ENCODE measurements around the gene NUDT21.
A peak's percentile ranks its signal among the peaks of the same experiment; 100 is the strongest.

NUDT21 gene

DNA sequence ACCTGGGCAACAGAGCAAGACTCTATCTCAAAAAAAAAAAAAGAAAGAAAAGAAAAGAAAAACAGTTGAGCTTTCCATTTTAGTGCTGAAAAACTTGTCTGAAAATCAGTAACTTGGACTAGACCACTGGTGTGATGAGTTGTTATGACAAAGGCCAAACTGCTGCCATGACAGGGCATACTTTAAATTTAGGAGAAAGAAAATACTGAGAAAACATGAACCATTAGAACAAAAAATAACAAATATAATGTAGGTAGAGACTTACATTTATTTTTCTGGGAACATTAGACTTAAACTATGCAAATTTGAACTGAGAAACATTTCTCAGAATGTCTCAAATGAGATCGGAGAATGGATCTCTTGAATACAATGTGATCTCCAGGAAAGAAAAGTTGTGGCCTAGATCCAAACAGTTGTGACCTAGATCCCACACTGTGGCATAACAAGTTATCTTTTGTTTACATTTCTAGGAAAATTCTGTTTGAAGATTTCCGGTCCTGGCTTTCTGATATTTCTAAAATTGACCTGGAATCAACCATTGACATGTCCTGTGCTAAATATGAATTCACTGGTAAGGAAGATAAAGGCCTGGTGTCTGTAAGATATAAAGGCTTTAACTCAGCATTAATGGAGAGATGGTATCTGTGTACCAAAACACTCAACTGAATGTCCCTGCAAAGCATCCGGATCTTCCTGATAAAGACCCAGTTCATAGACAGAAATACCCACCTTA is 11.1 kb upstream of the NUDT21 start:
- no peak for DNase-seq (ENCODE audit: low read depth)

DNA sequence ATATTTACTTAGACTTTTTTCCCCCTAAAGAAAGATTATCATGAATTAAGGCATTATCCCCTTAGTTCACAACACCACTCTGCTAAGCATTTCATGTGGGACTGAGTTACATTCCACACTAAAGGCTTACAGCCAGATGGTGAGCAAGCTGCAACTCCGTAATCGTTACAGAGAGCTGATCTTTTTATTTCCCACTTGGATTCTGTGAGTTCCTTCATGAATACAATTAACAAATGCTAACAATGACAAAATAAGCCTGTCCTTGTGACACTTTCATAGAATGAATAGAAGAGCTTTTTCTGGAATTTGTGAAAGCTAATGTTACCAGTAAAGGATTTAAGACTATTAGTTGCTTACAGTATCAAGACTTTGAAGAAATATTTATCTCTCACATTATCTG is 9.0 kb upstream of the NUDT21 start:
- no peak for DNase-seq (ENCODE audit: low read depth)

DNA sequence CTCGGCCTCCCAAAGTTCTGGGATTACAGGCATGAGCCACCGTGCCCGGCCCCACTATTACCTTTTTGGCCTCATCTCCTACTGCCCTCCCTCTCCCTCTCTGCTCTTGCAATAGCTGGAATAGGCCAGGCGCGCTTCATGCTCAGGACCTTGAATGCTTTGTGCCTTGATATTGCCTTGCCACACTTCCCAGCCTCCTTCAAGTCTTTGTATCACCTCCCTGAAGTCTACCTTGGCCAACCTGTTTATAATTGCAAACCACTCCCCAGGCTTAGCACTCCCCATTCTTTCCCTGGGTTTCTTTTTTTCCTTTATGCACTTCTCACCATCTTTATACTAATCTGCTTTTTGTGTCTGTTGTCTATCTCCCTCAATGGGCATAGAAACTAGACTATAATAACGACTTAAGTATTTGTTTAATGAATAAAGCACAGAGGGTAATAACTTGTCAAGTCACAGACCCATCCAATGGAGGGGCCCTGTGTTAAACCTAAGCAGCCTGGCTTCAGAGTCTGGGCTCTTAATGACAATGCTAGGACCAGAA is 6.9 kb upstream of the NUDT21 start:
- DNase-seq (ENCODE audit: low read depth) = no peak

DNA sequence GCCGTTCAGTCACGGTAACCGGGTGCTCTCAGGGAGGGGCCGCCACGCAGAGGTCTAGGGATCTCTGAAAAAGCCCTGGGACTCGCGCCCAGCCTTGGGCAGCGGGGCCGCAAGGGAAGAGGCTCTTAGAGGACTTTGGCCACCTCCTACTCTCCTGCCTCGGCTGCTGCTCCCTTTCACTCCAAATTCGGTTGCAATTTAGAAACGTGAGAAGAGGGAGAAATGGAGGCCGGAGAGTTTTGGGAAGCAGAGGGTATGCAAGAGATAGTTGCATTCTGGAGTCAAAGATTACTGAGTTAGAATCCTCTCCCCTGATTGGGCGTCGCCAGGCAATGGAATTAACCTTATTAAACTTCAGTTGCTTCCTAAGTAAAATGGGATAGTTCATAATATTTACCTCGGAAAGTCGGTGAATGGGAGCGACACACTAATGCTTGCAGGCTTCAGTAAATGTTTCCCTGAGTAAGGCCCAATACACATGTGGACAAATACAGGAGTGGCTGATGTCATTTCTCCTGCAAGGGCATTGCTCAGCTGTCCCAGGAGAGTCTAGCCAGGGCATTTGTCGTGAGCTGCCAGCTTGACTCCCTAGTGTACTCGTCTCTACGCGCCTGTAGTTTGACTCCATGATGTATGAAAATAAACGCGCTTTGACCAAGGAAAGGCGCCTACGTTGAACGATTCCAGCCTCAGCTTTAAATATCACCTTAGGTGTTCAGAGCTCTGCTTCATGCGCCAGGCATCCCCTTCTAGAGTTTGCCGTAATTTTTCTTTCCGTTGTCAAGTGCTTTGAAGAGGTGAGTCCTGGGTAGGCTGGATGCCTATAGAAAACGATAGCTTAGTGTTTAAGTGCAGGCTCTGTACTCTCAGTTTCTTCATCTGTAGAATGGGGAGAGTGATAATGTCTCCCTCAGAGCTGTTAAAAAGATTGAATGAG is 889 bp upstream of the NUDT21 start:
- DNase-seq (ENCODE audit: low read depth) = no peak

DNA sequence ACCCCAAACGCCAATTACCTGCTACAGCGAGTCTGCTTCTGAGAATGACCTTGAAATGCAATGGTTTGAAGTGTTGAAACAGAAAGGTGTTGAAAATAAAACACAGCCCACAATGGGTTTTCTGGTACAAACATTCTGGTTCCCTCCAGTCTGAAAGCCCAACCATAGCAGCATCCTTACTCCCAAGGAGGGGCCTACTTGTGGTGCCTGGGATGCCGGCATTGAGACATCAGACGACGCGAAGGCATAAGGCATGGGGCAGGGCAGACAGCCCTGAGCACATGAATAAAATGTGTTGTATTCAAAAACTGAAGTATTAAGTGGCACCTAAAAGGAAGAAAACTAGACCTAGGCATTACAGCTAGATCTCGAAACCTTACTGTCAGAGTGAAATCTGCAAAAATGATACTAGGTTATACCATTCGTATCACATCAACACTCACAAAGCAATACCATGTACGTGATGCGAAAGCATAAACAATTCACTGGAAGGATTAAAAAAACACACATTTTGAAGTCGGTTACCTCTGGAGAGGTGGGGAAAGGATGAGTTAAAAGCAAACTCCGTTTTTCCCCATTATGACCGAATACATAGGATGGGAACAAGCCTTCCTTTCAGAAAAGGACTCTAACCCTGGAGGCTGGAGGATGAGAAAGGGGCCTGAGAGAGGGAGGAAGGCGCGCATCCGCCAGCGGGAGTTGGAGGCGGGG is 702 bp downstream of the NUDT21 start:
- no peak for DNase-seq (ENCODE audit: low read depth)

DNA sequence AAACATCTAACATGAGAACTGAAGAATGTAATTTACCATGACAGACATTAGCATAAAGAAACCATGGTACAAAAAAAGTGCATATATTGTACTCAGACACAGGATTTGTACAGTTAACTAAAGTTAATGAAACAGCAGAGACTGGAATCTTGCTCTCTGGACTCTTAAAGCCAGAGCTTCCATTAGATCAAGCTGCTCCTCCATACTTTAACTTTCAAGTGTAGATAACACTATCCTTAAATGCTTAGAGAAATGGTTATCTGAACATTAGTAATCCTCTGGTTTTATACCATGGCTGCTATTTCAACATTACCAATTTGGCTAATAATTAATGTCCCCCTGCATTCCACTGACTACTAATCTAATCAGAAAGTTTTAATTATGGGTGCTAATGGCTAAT is 3.1 kb downstream of the NUDT21 start:
- DNase-seq (ENCODE audit: low read depth) = no peak

DNA sequence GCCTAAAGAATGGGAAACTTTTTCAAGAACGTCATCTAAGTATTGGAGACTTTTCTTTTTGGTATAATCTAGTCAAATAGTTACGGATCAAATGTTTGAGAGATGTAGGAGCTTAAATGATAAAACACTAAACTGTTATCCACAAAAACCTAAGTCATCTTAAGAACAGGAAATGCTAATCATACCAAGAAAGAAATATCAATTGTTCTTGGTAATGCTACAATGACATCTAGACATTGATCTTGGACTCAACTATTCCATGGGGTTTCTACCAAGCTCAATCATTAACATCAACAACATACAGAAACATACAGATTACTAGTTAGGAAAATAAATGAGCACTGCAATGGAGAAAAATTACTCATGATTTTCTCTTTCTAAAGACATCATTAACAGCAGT is 3.8 kb downstream of the NUDT21 start:
- no peak for DNase-seq (ENCODE audit: low read depth)

DNA sequence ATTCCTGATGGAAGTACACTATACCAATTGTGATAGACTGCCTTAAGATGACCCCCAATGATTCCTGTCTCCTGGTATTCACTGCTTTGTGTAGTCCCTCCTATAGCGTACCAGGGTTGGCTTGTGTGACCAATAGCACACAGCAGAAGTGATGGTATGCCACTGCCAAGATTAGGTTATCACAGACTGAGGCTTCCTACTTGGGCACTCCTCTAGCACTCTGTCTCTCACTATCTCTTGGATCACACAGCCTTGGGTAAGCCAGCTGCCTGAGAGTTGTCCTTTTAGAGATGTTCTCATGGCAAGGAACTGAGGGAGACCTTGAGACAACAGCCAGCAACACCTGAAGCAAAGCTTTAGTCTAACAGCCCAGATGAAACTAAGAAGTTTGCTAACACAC is 13.1 kb downstream of the NUDT21 start:
- DNase-seq (ENCODE audit: low read depth) = no peak

DNA sequence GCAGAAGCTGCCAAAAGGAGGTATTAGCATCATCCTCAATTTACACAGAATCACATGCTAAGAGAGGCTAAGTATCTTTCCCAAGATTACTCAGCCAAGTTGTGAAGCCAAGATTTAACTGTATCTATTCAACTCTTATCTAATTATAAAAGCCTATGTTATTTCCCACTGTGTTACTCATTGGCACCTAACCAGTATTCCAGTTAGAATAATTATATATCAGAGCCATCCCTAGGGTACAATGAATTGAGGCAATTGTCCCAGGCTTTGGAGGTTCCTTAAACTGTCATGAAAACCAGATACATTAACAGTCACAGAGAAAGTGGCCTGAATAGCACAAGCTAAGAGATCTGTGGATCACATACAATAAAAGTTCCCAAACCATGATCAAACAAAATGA is 14.9 kb downstream of the NUDT21 start:
- DNase-seq (ENCODE audit: low read depth) = no peak

DNA sequence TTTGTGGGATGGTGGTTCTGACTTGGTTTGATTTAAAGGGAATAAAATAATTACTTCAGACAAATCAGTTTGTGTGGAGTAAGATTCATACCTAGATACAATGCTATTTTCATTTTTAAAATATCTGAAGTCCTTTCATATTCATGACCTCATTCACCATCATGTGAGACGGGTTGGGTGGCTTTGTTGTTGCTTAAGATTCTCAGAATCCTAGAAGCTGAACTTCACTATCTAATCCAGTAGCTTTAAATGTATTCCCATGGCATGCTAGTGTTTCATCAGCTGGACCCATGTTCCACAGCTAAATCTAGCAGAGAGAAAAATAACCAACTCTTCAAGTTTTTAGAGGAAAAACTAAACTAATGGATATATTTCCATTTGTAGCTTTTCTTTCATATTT is 23.0 kb downstream of the NUDT21 start:
- DNase-seq (ENCODE audit: low read depth) = no peak

DNA sequence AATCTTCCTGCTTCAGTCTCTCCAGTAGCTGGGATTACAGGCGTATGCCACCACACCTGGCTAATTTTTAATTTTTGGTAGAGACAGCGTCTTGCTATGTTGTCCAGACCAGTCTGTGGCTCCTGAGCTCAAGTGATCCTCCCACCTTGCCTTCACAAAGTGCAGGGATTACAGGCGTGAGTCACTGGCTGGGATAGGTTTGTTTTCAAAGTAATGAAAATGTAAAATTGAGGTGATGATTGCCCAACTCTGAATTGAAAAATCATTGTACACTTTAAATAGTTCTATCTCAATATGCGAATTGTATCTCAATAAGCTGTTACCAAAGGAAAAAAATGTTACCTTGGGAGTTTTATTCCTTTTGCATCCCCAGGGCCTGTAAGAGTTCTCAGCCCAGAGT is 24.5 kb downstream of the NUDT21 start:
- DNase-seq (ENCODE audit: low read depth) = no peak

DNA sequence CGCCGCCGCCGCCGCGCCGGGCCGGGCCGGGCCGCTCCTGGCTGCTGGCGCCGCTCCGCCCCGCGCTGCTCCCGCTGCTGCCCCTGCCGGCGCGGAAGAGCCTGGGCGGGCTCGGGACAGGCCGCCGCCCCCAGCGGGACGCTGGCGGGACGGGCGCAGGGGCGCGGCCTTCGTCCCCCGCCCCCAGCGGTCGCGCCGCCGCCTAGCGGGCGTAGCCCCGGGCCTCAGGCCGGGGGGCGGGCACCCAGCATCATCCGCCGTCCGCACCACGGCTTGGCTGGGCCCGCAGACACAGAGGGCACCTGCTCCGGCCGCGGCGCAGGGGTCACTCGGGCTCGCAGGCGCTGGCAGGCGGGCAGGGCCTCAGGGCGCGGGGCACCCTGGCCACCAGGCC is 25.7 kb downstream of the NUDT21 start, which contains the start of gene AMFR:
Gene AMFR, minus strand, starts transcription at position 107 of the 394 bp plus-strand sequence. CDS start 218 bp downstream, outside the sequence.
- DNase-seq (ENCODE audit: low read depth) = peak; percentile 61

DNA sequence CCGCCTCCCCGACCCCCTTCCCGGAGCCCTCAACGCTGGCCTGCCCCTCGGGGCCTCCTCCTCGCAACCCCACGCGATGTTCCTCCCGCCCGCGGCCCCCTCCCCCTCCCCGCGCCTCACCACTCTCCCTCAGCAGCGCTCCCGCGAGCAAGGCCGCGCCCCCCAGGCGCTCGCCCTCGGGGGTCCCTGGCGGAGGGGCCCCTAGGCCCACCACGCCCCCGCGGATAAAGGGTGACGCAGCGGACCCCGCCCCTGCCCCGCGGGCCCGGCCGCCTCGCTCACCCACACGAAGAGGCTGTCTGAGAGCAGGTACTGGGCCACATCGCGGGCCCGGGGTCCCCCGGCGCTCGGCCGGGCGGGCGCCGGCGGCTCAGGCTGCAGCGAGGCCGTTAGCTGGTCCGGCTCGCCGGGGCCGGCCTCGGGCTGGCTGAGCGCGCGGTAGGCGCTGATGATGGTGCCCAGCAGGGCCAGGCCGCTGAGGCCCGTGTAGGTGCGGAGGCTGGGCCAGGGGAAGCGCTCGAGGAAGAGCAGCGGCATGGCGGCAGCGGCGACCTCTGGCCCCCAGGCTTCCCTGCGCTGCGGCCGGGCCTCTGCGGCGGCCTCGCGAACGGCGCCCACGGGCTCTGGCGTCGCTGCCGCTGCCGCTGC is 26.2 kb downstream of the NUDT21 start:
- DNase-seq (ENCODE audit: low read depth) = no peak

DNA sequence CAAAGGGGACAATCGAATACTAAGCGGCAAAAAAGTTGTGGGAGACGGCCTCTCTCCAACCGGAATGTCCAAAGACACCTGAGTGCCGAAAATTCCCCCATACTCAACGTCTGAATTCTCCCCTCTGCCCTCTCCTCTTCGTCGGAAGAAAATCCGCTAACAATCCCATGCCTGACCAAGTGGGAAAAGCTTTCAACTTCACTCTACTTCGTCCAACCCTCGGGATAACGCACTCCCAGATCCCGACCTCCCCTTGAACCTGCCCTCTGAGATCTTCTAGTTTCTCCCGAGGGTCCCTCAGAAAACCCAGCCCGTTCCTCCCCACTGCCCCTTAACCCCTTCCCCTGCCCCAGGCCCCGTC is 26.7 kb downstream of the NUDT21 start:
- no peak for DNase-seq (ENCODE audit: low read depth)

DNA sequence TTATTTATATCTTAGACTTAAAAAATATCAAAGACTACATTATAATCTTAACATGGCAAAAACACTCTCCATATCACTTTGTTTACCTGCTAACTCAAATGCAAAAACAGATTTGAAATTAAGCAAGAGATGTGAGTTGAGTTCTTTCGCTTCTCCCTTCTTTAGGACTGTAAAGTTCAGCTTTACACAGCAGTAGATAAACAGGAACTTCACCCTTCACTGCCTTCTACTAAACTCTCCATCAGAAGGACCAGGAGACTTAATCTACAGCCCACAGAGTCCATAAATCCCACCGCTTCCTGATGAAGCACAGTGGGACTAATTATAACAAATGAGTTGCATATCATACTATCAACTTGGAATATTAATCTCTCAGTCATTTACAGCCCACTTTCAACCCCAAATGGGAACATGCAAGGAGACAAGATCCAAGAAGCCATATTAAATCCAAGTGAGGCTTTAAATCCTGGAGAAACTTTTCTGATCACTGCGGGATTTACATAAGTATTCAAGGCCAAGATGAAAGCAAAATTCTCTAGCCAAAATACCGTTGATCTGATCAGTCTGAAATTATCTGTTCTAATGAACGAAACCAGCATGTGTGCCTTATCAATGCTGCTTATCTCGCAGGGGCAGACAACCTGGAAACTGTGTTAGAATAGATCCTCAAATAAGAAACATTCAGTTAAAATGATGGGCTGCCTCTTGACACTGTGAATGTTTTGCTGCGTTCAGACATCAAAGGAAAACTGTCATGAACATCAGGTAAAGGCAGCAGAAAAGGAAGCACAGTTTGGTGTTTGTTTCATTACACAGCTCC is 27.3 kb downstream of the NUDT21 start:
- no peak for DNase-seq (ENCODE audit: low read depth)

DNA sequence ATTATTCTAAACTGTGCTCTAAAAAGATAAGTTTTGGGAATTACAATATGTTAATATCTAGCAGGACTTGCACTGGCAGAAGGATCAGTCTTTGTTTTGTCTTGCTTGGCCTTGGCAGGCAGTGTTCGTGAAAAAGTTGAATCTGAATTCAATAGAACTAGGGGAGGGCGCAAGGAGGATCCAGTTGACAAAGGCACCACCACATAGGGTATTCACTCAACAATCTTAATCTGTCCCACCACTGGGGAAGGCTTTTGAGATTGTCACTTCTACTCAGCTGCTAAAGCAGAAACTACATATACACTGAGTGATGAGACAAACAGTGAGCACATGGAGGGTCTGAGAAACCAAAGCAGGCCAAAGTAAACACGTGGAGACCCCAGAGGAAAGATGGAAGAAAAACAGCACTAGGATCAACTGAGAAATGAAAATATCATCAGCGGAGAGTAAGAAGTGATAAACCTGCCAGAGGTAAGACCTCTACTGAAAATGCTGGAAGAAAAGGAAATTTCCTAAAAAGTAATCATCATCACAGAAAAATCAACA is 28.2 kb downstream of the NUDT21 start:
- DNase-seq (ENCODE audit: low read depth) = no peak

DNA sequence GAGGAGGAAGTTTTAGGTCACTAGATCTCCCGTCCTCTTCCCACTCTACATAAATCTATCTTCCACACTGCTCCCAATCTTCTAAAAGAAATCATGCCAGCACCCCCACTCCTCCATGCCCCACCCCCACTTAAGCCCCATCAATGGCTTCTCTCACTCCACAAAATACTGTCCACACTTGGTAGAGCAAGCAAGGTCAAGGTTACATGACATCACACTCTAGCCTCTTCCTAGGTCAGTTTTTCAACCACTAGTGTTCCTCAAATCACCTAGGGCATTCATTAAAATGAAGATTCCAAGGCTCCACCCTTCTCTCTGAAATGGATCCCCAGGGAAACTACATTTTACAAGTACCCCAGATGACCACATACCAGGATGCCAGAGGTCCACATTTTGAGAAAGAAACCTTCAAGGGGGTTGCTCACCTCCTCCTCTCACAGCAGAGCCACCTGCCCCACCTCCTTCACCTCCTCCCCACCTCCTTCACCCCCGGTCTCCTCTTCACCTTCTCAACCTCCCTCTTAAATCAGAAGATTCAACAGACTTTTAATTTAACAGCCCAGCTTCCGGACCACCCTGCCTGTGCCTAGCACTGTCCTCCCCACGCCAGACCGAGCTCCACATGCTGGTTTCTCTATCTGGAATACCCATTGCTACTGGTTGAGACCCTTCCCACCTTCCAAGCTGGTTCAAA is 29.0 kb downstream of the NUDT21 start:
- no peak for DNase-seq (ENCODE audit: low read depth)

DNA sequence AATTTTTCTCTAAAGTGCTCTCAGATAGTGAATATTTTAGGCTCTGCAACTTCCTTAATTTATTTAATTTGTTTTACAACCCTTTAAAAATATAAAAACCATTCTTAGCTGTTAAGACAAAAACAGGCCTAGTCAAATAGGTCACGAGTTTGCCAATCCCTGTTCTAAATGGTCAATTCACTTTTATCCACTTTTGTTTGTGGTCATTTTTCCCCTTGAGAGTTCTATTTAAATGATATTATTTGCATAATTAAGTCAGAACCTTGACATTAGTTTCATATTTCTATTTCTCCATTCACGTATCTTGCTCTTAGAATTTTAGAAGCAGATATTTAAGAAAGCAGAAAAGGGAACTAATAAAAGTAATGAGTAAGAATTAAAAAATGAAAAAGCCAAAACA is 29.8 kb downstream of the NUDT21 start:
- DNase-seq (ENCODE audit: low read depth) = no peak

DNA sequence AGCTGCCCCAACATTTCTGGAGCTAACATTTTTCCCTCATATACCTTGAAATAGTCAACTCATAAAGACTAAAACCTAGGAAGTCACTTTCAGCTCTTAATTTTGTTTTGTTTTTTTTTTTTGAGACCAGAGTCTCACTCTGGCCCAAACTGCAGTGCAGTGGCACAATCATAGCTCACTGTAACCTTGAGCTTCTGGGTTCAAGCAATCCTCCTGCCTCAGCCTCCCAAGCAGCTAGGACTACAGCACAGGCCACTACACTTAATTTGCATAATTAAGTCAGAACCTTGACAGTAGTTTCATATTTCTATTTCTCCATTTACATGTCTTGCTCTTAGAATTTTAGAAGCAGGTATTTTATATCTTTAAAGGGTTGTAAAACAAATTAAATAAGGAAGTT is 30.5 kb downstream of the NUDT21 start:
- DNase-seq (ENCODE audit: low read depth) = no peak

Data from fibroblast of the conjunctiva (primary cell).